IPS-15b (cell line): ENCODE measurements around the gene ANKRD23.

Experiments used
- H3K27me3 ChIP-seq: one replicate; pipeline ENCODE4 v1.6.1; 2013; ENCODE audit warnings: low read length; ENCODE audit not compliant: control insufficient read depth, insufficient read depth
- H3K36me3 ChIP-seq: one replicate; pipeline ENCODE4 v1.6.1; 2013; ENCODE audit warnings: low read length; ENCODE audit not compliant: control insufficient read depth, insufficient read depth
- H3K4me1 ChIP-seq: one replicate; pipeline ENCODE4 v1.6.1; 2013; ENCODE audit warnings: mild to moderate bottlenecking, low read length; ENCODE audit not compliant: control insufficient read depth, insufficient read depth
- H3K4me3 ChIP-seq: one replicate; pipeline ENCODE4 v1.5.1; 2013; ENCODE audit warnings: low read depth, low read length
- H3K9ac ChIP-seq: one replicate; pipeline ENCODE4 v1.6.1; 2013; ENCODE audit warnings: low read depth, mild to moderate bottlenecking, low read length
- H3K9me3 ChIP-seq: one replicate; pipeline ENCODE4 v1.6.1; 2013; ENCODE audit warnings: mild to moderate bottlenecking, low read length; ENCODE audit not compliant: control insufficient read depth, insufficient read depth

Gene ANKRD23

GRCh38 chr2:96874198-96874831 is 30.5 kb upstream of the ANKRD23 start:
- Histone ChIP-seq H3K9ac (peak overlapping the region; percentile 54), H3K27me3 (peaks cover 3% of the 10 kb centered on the region), H3K36me3 (no peaks in the 10 kb centered on the region), H3K4me3 (no peak overlapping the region), H3K9me3 (no peaks in the 10 kb centered on the region), H3K4me1 (peaks cover 22% of the 10 kb centered on the region)

- Histone ChIP-seq H3K9me3 (no peaks in the 10 kb centered on the region), H3K4me1 (peaks cover 22% of the 10 kb centered on the region), H3K27me3 (peaks cover 3% of the 10 kb centered on the region), H3K36me3 (no peaks in the 10 kb centered on the region), H3K9ac (no peak overlapping the region), H3K4me3 (no peak overlapping the region)
These were observed 29.9 kb upstream of the ANKRD23 start for GRCh38 chr2:96873651-96874096.

GRCh38 chr2:96872591-96873349 is 28.9 kb upstream of the ANKRD23 start:
- no peaks in the 10 kb centered on the region for H3K9me3 ChIP-seq

DNA sequence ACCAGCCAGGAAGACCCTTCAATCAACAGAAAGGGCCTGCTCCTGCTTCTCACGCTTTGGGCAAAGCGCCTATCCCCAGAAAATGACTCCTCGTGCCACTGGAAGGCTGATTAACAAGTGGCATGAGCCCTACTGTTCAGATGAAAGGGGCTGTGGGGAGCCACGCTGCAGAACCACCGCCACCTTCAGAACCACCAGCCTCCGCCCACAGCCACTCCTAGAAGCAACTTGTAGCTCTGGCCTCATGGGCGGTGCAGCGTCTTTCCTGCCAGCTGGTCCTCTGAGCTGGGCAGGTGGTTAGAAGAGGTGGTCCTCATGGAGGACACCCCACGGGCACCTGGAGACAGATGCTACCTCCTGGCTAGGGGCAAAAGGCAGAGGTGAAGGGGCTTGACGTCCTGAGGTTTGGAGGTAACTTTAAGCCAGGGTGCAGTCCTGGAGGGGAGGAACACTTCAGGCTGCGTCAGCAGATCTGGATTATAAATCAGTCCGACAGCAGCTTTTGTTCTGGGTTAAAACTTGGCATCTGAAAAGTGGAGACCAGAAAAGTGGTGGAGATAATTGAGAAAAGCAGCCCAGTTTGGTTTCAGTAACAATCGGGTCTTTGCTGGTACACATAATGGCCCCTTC is 26.9 kb upstream of the ANKRD23 start:
- Histone ChIP-seq H3K27me3 (peaks cover 3% of the 10 kb centered on the region), H3K4me3 (peak overlapping the region; percentile 67), H3K36me3 (peaks cover 15% of the 10 kb centered on the region), H3K4me1 (peaks cover 22% of the 10 kb centered on the region), H3K9me3 (no peaks in the 10 kb centered on the region), H3K9ac (peak overlapping the region; percentile 56)

More at GRCh38 chr2:96872591-96873349, 28.9 kb upstream of the ANKRD23 start:
- H3K27me3 ChIP-seq, result peaks cover 3% of the 10 kb centered on the region
- H3K4me1 ChIP-seq, result peaks cover 22% of the 10 kb centered on the region
- H3K36me3 ChIP-seq, result no peaks in the 10 kb centered on the region
- H3K4me3 ChIP-seq, result no peak overlapping the region
- no peak overlapping the region for H3K9ac ChIP-seq

GRCh38 chr2:96869822-96870625 is 26.2 kb upstream of the ANKRD23 start, which contains the start of gene SEMA4C:
SEMA4C (minus strand) TSS chr2:96870080; CDS start chr2:96867886, 2,194 bp downstream.
- Histone ChIP-seq H3K4me3 (peak within 1 kb of the TSS; percentile 67), H3K9ac (peak within 1 kb of the TSS; percentile 87), H3K4me1 (peaks cover 22% of the 10 kb centered on the region), H3K27me3 (peaks cover 3% of the 10 kb centered on the region), H3K9me3 (no peaks in the 10 kb centered on the region), H3K36me3 (peaks cover 22% of the 10 kb centered on the region)

DNA sequence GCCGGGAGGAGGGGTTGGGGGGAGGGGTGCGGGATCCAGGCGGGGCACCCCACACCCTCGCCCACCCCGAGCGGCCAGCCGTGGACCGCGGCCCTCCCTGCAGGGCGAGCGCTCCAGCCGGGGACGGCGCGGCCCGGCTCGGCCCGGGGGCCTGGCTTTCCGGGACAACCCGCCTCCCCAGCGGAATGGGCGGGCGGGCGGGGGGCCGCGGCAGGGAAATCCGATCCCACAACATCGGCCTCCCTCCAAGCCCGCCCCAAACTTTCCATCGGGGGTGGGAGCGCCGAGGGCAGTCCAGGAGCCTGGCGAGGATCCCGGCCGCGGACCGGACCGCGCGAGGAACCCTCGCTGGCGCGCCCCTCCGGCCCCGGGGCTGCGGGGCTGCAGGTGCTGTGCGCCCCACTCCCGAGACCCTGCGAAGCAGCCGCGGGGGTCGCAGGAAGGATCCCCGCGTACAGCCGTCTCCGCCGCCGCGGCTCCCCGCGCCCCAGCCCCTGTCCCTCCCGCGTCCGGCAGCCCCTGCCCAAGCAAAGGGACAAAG is 25.5 kb upstream of the ANKRD23 start:
- Histone ChIP-seq H3K36me3 (peaks cover 29% of the 10 kb centered on the region), H3K9me3 (no peaks in the 10 kb centered on the region), H3K27me3 (peaks cover 3% of the 10 kb centered on the region), H3K4me1 (peaks cover 18% of the 10 kb centered on the region), H3K9ac (peak overlapping the region; percentile 87), H3K4me3 (peak overlapping the region; percentile 67)

GRCh38 chr2:96868555-96869280 is 24.9 kb upstream of the ANKRD23 start:
- Histone ChIP-seq H3K9me3 (no peaks in the 10 kb centered on the region), H3K9ac (peak overlapping the region; percentile 87)

GRCh38 chr2:96867756-96868554 is 24.1 kb upstream of the ANKRD23 start:
- Histone ChIP-seq H3K27me3 (peaks cover 3% of the 10 kb centered on the region), H3K4me1 (peaks cover 8% of the 10 kb centered on the region), H3K9me3 (no peaks in the 10 kb centered on the region), H3K9ac (peak overlapping the region; percentile 87), H3K36me3 (peaks cover 43% of the 10 kb centered on the region), H3K4me3 (peak overlapping the region; percentile 67)

More at GRCh38 chr2:96868555-96869280, 24.9 kb upstream of the ANKRD23 start:
- Histone ChIP-seq H3K4me3 (peak overlapping the region; percentile 67), H3K36me3 (peaks cover 35% of the 10 kb centered on the region), H3K4me1 (peaks cover 12% of the 10 kb centered on the region), H3K27me3 (peaks cover 3% of the 10 kb centered on the region)

DNA sequence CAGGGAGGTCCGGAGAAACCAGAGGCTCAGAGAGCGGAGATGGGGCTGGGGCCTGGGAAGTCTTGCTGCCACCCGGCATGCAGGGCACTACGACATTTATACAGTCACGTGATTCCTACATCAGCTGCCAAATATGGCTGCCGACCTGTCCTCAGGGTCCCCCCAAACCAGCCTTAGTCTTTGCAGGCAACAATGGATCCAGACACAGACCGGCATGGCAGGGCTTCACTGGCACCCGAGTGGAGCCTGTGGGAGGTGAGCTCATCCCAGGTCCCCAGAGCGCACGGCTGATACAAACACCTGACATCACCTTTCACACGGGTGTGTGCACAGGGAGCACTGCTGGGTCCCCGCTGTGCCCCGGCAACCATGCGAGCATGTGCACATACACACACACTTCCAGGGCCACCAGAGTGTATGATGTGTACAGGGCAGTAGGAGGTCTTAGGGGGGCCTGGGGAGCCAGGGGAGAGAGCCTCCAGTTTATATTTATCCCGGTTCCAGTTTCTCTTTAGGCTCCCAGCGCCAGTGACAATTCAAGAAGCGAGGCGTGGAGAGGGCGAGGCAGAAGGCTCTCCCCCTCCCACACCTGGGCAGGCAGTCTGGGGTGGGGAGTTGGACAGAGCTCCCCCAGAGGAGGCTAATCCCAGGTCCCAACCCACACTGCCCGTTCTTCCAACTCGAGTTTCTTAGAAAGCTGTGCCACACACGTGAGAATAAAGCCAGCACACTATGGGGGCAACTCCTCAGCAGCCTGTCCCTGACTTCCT is 23.4 kb upstream of the ANKRD23 start:
- H3K4me1 ChIP-seq, result peaks cover 8% of the 10 kb centered on the region
- peak overlapping the region; percentile 67 for H3K4me3 ChIP-seq
- peaks cover 46% of the 10 kb centered on the region for H3K36me3 ChIP-seq

More for the DNA sequence above, 23.4 kb upstream of the ANKRD23 start:
- peak overlapping the region; percentile 87 for H3K9ac ChIP-seq
- no peaks in the 10 kb centered on the region for H3K9me3 ChIP-seq
- peaks cover 3% of the 10 kb centered on the region for H3K27me3 ChIP-seq
